Hematopoietic multipotent progenitor cell treated with erythropoietin and hydrocortisone succinate and interleukin-3 and kit ligand, for 4 days (in vitro differentiated cells): ENCODE measurements around the gene TMEM88.

ENCODE experiments used
- DNase-seq: peaks from one replicate; pipeline ENCODE4 v3.0.0-alpha.2; 2015

The TMEM88 gene

DNA sequence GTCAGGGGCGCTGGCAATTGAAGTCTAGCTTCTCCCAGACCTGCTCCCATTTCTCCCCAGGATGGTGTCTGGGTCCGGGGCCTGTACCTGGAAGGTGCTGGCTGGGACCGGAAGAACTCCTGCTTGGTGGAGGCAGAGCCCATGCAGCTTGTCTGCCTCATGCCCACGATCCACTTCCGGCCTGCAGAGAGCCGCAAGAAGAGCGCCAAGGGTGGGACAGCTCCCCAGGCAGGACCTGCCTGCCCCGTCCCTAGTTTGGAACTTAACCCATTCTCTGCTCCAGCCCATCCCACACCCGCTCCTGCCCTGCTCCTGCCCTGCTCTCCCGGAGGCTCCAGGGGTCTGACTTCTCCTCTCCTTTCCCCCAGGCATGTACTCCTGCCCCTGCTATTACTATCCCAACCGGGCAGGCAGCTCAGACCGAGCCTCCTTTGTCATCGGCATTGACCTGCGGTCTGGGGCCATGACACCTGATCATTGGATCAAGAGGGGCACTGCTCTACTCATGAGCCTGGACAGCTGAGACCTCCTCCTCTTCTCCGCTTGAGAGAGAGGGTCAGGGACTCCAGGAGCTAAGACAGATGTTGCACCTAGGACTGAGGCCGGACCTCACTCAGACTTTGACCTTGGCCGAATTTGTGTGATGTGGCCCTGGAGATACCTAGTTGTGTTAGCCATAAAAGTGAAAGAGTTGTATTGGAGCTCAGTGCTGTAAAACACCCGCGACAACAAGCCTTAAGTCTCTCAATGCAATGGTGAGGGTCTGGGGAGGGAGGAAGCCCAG lies 21.7 kb upstream of the TMEM88 start:
- DNase-seq = no peak

- DNase-seq = peak; percentile 97
Observed at GRCh38 chr17:7833795-7834541, 20.9 kb upstream of the TMEM88 start, which contains the start of gene KDM6B. KDM6B (plus strand) TSS chr17:7834217; CDS start chr17:7845555, 11,338 bp downstream.

DNA sequence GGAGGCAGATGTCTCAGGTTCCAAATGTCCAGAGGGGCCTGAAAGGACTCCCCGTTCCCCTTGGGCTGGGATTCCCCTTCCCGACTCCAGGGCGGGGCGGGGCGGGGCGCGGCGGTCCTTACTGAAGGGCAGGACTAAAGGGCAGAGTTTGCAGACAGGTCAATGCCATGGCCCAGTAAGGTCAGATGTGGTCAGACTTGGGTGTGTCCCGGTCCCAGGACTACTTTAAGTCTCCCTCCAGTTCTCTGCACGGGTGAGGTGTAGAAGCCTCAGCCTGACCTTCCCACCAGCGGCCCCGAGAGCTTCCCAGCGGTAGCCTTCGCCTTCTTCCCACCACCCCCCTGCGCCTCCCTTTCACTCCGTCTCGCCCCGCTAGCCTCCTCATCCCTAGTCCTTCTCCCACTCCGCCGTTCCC lies 20.3 kb upstream of the TMEM88 start:
- no peak for DNase-seq

DNA sequence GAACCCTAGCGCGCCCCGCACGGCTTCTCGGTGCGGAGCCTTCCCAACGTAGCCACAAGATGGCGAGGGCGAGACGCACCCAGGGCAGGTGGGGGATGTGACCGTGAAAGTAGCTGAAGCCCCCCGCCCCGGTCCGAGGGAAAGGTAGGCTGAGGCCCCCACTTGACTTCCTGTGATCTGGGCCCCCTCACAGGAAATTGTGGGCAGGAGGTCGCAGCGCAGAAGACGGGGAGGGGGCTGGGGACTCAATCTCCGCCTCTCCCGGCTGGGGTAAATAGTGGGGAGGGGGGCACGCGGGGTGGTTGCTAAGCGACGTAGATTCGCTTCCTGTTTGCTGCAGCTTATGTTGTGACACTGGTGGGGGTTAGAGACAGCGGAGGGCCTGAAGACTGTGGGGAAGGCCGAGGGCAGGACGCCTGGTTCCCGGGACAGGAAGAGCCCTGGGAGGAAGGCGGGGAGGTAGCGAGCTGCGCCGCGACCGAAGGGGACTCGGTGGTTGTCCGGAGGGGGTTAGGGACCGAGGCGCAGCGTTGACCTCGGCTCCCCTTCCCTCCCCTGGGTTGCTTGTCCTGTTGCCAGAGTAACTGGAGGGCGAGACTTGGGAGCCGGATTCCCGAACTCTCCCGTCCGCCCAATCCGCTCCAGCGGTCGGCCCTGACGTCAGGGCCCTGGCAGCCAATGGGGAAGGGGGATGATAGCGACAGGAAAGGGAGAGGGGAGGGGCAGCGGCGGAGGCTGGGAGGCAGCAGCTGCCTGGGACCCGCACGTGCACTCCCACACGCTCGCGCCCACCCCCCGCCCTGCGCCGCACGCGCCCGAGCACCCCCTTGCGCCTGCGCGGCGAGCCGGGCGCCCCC lies 19.7 kb upstream of the TMEM88 start:
- peak; percentile 99 for DNase-seq

GRCh38 chr17:7835814-7836595 lies 18.9 kb upstream of the TMEM88 start:
- DNase-seq = no peak

DNA sequence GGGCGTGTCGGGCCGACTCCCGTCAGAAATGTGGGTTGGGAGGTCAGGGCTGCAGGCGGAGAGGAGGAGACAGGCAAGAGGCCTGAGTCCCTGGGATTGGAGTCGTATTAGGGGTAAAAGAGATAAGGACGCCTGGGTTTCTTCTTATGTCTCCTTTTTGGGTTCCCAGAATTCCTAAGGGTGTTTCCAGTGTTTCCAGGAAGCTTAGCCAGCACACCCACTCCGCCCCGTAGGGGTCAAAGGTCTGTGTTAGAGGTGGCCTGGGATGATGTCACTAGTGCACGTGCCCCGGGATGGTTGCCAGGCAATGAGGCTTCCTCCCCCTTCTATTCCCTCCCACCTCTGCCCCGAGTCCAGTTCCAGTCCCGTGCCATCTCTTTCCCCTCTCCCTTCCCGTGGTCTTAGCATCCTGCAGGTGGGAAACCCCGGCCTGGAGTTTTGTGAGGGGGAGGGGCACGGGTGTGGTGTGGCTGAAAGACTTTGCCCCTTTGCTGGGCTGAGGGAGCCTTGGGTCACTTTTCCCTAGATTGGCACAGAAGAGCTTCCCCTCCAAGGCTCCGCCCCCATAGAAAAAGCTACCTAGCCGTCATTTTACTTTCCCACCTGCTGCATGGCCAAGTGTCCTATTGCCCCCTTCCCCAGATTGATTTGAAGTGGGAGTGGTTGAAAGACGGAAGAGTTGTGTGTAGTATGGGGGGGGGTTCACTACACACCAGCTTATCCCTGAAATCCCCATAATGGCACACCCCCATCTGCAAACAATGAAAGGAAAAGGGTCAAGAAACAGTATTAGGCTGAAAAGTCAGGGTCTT lies 18.1 kb upstream of the TMEM88 start:
- DNase-seq = peak; percentile 98

DNA sequence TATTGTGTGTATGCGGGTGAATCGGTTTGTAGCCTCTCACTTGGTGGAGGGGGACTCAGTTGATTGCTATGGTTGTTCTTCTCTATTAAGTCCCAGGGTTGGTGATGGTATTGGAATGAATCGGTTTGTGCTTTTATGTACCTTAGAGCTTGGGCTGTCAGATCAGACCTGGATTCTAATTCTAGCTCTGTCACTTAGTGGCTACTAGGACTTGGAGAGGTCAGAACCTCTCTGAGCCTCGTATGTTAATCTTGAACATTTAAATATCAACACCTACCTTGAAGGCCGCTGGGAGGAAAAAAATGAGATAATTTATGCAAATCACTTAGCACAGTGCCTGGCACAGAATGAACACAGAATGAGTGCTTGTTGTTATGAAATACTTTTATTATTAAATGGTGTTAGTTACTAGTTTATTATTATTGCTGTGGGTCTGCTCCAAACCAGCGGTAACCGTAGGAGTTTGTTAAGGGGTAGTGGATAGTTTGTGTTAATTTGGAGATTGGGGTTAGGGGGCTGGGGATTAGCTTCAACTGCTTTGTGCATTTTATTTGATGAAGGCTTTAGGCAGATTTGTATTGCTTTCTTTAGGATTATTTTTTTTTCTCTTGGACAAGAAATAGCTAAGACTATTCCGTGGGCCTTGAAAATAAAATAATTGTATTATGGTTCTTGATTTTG lies 17.3 kb upstream of the TMEM88 start:
- DNase-seq = peak; percentile 54

DNA sequence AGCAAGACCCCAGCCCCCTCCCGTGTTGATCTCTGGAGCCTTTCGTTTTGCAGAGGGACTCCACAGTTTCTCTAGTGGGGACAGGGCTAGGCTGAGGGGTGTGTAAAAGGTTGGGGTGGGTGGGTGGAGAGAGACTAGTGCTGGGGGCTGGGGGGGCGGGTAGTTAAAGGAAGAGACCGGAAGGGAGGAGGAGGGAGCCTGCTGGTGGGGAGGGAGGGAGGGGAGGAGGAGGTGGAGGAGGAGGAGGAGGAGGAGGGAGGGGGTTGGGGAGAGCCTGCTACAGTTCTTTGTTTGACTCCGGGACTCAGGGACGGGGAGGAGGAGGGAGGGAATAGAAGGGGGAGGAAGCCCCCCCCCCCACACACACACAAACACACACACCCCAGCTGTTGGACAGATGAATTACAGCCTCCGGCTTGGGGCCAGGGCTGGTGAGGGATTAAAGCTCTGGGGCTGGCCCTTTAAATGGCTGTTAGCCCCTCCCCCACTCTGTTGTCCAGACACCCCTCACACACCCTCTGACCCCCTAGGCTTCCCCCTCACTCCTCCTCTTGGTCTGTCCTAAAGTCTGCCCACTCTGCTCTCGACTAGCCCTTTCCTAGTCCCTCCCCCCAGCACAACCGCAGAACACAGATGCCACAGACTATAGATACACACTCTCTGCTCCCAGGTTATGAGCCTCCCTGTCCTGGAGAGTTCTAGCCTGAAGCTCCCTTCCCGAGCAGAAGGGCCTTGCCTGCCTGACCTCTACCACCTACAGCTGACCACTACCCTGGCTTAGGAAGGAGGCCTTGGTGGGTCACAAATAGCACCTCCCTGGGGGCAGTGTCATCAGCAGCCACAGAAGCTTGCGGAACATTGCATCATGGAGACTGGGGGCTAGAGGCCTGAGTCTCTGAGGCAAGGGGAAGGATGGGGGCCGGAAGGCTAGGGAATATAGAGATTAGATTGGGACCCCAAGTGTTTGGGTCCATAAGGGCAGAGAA lies 16.5 kb upstream of the TMEM88 start:
- DNase-seq = peak; percentile 94

DNA sequence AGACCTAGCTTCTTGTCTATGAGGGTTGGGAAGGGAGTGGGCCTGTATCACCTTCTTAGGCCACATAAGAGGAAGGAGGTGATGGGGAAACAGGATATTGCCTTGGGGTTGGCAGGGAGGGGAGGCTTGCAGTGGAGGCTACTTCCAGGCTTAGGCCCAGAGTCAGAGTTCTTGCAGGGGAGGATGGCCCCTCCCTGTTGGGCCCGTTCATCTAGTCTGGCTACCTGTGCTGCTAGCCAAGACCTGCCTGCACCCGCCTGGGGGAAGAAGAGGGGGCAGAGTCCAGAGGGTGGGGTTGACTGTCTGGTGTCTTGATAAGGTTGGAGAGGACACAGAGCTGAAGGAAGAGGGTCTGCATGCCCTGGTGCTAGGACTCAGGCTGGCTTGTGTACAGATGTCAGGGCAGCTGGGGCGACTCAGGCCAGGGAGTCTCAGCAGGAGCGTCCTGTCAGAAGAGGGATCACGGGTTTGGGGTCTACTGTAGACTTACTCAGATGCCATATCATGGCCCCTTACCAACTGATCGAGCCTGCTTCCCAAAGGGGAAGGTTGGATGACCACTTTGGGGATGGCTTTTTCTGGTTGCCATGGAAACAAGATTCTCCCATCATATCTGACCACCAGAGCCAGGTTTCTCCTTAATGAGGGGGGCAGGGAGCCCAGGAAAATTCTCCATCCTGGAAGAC lies 15.5 kb upstream of the TMEM88 start:
- peak; percentile 74 for DNase-seq

DNA sequence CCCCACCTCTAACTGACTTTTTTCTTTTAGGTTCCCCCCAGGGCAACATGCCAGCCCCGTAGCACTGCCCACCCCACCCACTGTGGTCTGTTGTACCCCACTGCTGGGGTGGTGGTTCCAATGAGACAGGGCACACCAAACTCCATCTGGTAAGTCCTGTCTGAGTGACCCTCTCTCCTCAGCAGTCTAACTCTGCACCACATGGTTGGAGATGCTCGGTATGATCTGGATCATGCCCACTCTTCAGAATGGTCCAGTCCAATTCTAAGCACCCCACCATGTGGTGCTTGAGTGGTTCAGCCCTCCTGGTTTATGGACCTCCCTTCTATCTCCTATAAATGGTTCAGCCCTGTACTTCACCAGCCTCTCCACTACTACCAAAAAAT lies 15.0 kb upstream of the TMEM88 start:
- peak; percentile 84 for DNase-seq

DNA sequence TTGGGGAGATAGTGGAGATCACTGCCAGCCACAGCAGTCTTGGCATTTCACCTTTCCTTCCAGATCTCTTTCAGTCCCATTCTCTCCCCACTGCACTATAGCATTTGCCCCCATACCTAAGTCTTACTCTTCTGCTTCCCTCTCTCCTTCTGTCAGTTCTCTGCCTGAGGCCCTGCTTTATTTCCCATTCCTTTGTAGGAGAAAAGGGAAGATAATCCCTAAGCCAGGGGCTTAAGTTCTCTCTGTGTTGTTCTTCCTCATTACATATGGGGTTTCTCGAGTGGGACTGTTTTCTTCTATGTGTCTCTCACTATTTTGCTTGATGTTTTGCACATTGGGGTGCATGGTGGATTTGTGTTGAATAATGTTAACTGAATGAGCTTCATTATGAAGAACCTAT lies 14.4 kb upstream of the TMEM88 start:
- no peak for DNase-seq

- DNase-seq = no peak
Observed at GRCh38 chr17:7840875-7841274, 14.0 kb upstream of the TMEM88 start.

DNA sequence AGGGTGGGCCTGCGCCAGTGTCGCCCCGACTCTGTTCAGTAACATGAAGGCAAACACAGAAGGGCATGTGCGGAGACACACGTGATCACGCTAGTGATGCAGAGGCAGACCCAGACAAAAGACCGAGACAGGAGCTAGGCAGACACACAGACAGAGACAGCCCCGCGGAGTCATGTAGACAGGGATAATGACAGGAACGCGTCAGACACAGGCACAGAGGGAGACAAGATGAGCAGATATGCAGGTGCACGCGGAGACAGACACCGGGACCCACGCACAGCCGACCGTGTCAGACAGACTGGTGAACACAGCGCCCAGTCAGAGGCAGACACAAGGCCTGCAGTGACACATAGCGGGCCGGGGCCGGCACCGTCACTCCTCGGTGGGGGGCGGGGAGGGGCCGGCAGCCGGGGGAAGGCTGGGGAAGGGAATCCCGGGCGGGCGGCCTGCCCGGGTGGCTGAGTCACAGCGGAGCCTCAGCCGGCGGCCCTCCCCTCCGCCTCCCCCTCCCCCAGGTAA lies 13.4 kb upstream of the TMEM88 start:
- DNase-seq = peak; percentile 87

DNA sequence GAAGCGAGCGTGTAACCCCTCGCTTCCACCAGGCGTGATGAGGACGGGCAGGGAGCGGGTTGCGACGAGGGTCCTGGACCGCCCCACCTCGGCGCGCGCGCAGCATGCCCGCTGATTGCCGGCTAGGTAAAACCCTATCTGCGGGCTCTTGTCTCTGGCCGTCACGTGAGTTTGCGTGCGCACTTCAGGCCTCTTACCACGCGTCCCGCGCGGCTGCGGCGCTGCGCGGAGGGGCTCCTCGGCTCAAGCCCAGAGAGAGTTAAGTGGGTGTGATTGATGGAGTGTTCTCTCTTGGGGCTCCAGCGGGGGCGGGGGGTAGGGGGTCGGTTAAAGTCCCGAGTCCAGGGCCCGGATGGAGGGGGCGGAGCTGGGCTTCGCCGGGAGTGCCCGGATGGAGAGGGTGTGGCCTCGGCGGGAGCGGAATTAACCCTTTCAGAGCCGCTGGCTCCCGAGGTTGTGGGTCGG lies 12.9 kb upstream of the TMEM88 start:
- DNase-seq = peak; percentile 93

DNA sequence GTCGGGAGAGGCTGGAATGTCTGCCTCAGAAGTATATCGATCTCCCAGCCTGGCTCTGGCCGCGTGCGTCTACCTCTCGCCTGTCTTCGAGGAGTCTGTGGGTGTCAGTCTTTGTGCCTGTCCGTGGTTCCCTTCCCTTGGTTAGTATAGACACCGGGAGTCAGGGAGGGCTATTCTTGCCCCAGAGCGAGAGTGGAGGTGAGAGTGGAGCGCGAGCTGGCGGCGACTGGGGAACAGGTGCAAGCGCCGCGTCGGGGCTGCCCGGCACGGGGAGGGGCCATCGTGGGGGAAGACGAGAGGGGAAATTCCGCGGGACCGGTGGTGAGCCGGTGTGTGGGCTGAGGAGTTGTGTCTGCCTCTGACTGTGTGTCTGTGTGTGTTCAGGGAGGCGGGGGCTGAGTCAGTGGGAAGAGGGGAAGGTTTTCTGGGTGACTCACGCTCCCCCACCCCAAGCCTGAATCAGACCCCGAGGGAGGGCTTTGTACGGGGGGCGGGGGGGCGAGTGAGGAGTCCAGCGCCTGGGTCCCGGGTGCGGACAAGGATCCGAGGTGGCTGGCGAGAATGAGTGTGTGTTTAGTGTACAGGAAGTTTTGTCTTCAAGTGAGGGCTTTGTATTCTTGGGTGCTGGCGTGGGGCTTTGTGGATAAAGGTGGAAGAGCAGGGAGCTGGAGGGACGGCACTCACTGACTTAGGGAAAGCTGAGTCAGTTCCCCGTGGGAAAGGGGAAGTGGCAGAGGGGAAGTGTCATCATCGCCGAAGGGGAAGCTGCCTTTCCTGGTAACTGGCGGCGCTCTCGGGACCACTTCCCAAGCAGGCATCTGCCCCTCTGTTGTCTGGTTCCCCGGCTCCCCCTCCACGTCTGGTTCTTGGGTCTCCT lies 12.2 kb upstream of the TMEM88 start:
- DNase-seq = peak; percentile 76

GRCh38 chr17:7843257-7843535 lies 11.7 kb upstream of the TMEM88 start:
- DNase-seq = no peak

GRCh38 chr17:7843536-7844291 lies 11.2 kb upstream of the TMEM88 start:
- peak; percentile 90 for DNase-seq
